H7 (cell line): ENCODE data around the gene RNU1-1. TPM values are rescaled to one million over a fixed set of nuclear protein-coding genes. Genes with fewer than 3 reads are reported as not detected.
"Not testable (repeated sequence)": the region's sequence is repeated elsewhere in the genome, so short reads cannot be mapped to it uniquely, and the experiment has no call there.

Experiments used
- DNase-seq: peaks from one replicate; pipeline ENCODE4 v3.0.0; 2012
- H3K27me3 ChIP-seq: 2 replicates; pipeline ENCODE4 v1.6.0; 2011; ENCODE audit warnings: mild to moderate bottlenecking, low read length; ENCODE audit not compliant: control insufficient read depth, insufficient read depth
- H3K36me3 ChIP-seq: replicated peaks from 2 replicates; pipeline ENCODE4 v1.5.1; 2011; ENCODE audit warnings: low read length; ENCODE audit not compliant: control insufficient read depth, insufficient read depth
- H3K4me3 ChIP-seq: 2 replicates; pipeline ENCODE4 v1.5.1; 2011; ENCODE audit warnings: low read depth, mild to moderate bottlenecking, control low read depth, low read length, moderate library complexity; ENCODE audit not compliant: insufficient read depth
- total RNA-seq: library from RNA; depleted of rRNA; stranded (reverse); fragments of >200 nt; shearing (Covaris generic); gene quantifications from 2 replicates; pipeline ENCODE4 v1.2.3, GENCODE V29; 2014

Gene RNU1-1
- total RNA-seq, 1 experiment from 2014 or later, result under 0.01 TPM

- peak; percentile 78 for DNase-seq
Measured at GRCh38 chr1:16491056-16491675, 22.9 kb downstream of the RNU1-1 start.

GRCh38 chr1:16489195-16489880, 24.7 kb downstream of the RNU1-1 start:
- H3K4me3 ChIP-seq, H3K27me3 ChIP-seq, DNase-seq: not testable (repeated sequence)
- H3K36me3 ChIP-seq, result peaks cover 10% of the 10 kb centered on the region

More at GRCh38 chr1:16491056-16491675, 22.9 kb downstream of the RNU1-1 start:
- Histone ChIP-seq H3K4me3 (no peak overlapping the region), H3K36me3 (peaks cover 1% of the 10 kb centered on the region), H3K27me3 (no peaks in the 10 kb centered on the region)

DNA sequence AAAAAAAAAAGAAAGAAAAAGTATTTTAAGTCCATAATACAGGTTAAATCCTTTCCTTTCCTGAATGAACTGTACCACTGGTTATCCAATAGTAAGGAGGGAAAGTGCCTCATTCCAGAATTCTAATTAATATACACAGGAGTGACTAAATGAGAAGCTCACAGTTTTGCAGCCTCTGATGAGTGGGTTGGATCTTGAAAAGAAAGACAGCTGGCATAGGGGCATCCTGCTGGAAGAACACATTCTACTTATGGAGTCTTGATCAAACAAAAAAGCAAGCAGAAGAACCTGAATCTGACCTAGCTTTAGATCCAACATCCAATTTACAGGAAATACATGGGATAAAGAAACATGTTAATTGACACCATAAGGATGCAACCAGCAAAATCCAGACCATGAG, 27.1 kb downstream of the RNU1-1 start:
- DNase-seq, H3K4me3 ChIP-seq, H3K27me3 ChIP-seq: not testable (repeated sequence)
- H3K36me3 ChIP-seq, result peaks cover 13% of the 10 kb centered on the region

DNA sequence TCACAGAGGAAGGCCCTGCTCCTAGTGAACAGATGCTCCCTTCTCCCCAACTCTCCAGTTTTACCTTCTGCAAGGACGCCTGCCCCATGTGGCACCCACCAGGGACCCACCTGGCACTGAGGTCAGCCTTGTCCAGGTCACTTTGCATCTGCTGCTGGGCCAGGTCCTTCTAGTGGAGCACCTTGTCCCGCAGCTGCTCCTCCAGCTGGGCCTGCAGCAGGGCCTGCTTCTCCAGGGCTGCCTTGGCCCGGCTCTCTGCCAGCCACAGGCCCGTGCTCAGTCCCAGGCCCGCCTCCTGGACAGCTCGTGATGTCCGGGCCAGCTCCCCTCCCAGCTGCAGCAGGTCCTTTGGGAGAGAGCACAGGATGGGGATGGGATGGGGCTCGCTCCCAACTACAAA, 27.8 kb downstream of the RNU1-1 start:
- not testable (repeated sequence) for H3K4me3 ChIP-seq, DNase-seq, H3K27me3 ChIP-seq
- peaks cover 13% of the 10 kb centered on the region for H3K36me3 ChIP-seq

DNA sequence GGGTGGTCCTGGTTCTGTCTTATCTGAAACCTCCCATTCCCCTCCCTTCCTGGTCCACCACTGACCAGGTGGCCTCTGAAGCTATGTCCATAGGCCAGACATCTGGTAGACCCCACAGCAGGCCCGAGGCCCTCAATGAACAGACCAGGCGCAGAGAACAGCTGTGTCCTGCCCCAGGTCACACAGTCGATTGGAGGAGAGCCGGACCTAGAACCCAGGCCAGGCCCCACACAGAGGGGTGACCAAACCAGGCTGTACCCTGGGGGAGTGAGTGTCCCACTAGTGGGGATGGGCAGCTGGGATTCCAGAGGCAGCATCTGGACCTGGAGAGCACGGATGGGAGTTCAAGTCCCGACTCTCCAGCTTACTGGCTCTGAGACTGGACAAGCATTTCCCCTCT, 29.2 kb downstream of the RNU1-1 start:
- no peak overlapping the region for H3K4me3 ChIP-seq
- DNase-seq, result peak; percentile 22
- H3K36me3 ChIP-seq, result peaks cover 13% of the 10 kb centered on the region
- no peaks in the 10 kb centered on the region for H3K27me3 ChIP-seq

DNA sequence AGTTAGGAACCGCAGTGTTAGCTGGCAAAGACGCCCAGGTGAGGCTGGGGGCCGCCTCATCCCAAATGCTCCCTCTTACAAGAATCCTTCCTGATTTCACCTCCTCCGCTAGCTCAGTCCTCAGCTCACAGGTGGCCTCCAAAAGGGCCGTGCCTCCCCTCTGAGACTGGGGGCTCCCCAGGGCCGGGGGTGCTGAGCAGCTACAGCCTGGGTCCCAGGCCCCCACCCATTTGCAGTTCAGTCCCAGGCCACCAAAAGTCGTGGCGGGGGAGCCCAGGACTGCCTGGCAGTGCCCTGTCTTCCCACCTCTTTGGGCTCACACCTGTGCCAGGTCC, 29.6 kb downstream of the RNU1-1 start:
- H3K27me3 ChIP-seq, result no peaks in the 10 kb centered on the region
- H3K36me3 ChIP-seq, result peaks cover 13% of the 10 kb centered on the region
- no peak for DNase-seq
- H3K4me3 ChIP-seq, result no peak overlapping the region

DNA sequence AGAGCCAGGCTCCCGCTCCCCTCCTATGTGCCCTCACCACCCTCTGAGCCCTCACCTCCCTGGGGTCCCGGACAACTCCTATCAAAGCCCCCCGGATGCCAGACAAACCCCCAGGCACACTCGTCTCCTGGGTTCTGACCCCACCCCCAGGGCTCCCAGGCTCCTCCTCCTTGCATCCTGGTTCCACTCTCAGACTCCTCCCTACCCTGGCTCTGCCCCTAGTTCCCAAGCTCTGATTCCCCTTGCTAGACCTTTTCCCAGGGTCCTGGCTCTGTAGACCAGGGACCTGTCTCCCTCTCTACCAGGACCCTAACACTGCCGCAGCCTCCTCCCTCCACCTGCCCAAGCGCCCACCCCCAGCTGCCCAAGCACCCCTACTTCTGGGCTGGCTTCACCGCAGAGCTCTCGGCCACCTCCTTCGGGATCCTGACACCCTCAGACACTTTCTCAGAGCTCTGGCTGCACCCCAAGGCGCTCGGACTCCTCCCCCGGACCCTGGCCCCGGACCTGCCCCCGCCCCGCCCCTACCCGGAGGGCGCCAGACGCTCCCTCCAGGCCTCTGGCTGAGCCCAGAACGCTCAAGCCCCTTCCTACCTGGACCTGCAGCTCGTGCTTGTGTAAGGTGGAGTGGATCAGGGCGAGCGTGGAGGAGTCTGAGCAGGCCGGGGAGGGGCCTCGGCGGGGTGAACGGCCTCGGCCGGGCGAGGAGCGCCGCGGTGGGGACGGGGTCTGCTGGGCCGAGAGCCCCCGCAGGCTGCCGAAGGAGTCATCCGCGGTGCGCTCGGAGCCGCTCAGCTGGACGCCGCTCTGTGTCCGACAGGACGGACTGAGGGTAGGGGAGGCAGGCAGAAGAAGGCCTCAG, 30.2 kb downstream of the RNU1-1 start:
- not testable (repeated sequence) for H3K4me3 ChIP-seq, H3K27me3 ChIP-seq
- H3K36me3 ChIP-seq, result peaks cover 13% of the 10 kb centered on the region
- DNase-seq, result peak; percentile 53

GRCh38 chr1:16483146-16483545, 30.9 kb downstream of the RNU1-1 start:
- H3K27me3 ChIP-seq, DNase-seq, H3K4me3 ChIP-seq: not testable (repeated sequence)
- peaks cover 17% of the 10 kb centered on the region for H3K36me3 ChIP-seq

- Histone ChIP-seq H3K4me3 (no peak overlapping the region), H3K36me3 (peaks cover 9% of the 10 kb centered on the region), H3K27me3 (no peaks in the 10 kb centered on the region)
- DNase-seq, result peak; percentile 29
Measured at GRCh38 chr1:16478091-16478490, 36.0 kb downstream of the RNU1-1 start.

- not testable (repeated sequence) for H3K36me3 ChIP-seq, H3K27me3 ChIP-seq, H3K4me3 ChIP-seq
- peak; percentile 39 for DNase-seq
Measured at GRCh38 chr1:16475771-16476770, 38.0 kb downstream of the RNU1-1 start.

GRCh38 chr1:16474891-16475290, 39.2 kb downstream of the RNU1-1 start:
- H3K4me3 ChIP-seq, H3K27me3 ChIP-seq, H3K36me3 ChIP-seq: not testable (repeated sequence)
- DNase-seq, result peak; percentile 88

DNA sequence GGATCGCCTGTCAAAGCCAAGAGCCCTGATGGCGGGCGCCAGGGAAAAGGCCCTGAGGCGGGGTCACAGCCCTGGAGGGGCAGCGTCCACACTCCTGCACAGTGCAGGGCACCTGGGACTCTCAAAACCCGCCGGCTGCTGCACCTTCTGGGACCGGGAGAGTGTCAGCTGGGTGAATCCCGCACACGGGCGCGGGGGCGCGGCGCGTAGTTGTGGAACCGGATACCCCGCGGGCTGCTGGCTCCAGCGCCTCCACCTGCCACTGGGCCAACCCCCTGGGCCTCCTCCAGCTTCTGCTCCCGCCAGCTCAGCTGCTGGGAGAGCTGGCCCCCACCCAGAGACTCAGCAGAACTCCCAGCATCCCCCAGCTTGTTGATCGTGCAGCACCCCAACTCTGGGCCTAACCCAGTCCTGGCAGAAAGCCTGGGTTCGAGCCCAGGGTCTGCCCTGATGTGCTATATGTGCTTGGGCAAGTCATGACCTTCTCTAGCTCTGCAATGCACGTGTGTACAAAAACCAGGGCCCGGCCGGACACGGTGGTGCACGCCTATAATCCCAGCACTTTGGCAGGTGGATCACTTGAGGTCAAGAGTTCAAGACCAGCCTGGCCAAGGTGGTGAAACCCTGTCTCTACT, 39.8 kb downstream of the RNU1-1 start:
- Histone ChIP-seq H3K27me3 (no peaks in the 10 kb centered on the region), H3K36me3 (peaks cover 6% of the 10 kb centered on the region), H3K4me3 (no peak overlapping the region)
- peak; percentile 55 for DNase-seq

GRCh38 chr1:16468558-16468957, 45.5 kb downstream of the RNU1-1 start:
- H3K36me3 ChIP-seq, result no peaks in the 10 kb centered on the region; the same call in 1 of the 2 replicates
- DNase-seq, result no peak
- no peak overlapping the region for H3K4me3 ChIP-seq
- no peaks in the 10 kb centered on the region for H3K27me3 ChIP-seq
